ENCODE results near the gene CKB. TPM values are rescaled to one million over a fixed set of nuclear protein-coding genes. Genes with fewer than 3 reads are reported as not detected.

CKB gene
- total and polyA plus RNA-seq, 9 of the 15 experiments (the other 6 are each of a cell fraction or from before 2014, with no cell fraction given) = 23.9 to 692 (median 132) TPM

DNA sequence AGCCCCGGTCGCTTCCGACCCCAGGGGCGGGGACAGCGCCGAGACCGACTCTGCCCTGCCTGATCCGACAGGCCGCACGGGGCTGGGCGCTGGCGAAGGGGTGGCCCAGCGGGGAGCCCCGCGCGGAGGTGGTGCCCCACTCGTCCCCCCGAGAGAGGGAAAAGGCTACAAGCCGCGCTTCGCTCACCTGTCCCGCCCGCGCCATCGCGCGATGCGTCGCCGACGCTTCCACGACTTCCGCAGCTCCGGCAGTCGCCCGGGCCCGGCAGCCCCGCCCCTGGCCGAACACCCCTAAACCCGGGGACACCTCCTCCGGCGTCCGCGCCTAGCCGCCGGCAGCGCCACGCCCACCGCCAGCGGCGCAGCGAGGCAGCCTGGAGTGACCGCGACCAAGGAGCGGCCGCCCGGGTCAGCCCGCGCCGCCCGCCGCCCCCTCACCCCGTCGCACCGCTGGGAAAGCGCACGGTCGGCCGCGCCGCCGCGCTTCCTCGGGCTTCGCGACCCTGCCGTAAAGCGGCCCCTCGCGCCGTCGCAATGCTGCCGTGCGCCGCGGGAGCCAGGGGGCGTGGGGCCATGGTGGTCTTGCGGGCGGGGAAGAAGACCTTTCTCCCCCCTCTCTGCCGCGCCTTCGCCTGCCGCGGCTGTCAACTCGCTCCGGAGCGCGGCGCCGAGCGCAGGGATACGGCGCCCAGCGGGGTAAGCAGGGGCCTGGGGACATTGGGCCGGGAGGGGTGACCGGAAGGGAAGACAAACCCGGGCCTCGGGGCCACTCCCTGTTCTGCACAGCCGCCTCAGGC, 40.0 kb upstream of the CKB start, which contains the start of the genes BAG5 and COA8 (continued):
- no peak for TF ChIP-seq ETV6 (IDR thresholded peaks at IDR 0.05; ENCODE audit: borderline replicate concordance in 1 of 2, low read depth in 2 of 2, low read length in 1 of 2)
- no peak for TF ChIP-seq ETV6 (CRISPR knock-in tag; IDR thresholded peaks at IDR 0.05; ENCODE audit: borderline replicate concordance)
- TF ChIP-seq HMG20A (CRISPR knock-in tag; conservative IDR thresholded peaks at IDR 0.05) = no peak
- no peak for TF ChIP-seq TSC22D4 (tag; IDR thresholded peaks at IDR 0.05)
- TF ChIP-seq, protein P1, sequence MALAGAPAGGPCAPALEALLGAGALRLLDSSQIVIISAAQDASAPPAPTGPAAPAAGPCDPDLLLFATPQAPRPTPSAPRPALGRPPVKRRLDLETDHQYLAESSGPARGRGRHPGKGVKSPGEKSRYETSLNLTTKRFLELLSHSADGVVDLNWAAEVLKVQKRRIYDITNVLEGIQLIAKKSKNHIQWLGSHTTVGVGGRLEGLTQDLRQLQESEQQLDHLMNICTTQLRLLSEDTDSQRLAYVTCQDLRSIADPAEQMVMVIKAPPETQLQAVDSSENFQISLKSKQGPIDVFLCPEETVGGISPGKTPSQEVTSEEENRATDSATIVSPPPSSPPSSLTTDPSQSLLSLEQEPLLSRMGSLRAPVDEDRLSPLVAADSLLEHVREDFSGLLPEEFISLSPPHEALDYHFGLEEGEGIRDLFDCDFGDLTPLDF (CRISPR knock-in tag; IDR thresholded peaks at IDR 0.05) = no peak
- TF ChIP-seq RHOXF2B (CRISPR knock-in tag; conservative IDR thresholded peaks at IDR 0.05) = no peak
- TF ChIP-seq PTRF (tag; IDR thresholded peaks at IDR 0.05) = no peak
- no peak for TF ChIP-seq PHB2 (IDR thresholded peaks at IDR 0.05; ENCODE audit: low read depth)
- no peak for TF ChIP-seq ZSCAN32 (CRISPR knock-in tag; IDR thresholded peaks at IDR 0.05)
- TF ChIP-seq, protein P2, sequence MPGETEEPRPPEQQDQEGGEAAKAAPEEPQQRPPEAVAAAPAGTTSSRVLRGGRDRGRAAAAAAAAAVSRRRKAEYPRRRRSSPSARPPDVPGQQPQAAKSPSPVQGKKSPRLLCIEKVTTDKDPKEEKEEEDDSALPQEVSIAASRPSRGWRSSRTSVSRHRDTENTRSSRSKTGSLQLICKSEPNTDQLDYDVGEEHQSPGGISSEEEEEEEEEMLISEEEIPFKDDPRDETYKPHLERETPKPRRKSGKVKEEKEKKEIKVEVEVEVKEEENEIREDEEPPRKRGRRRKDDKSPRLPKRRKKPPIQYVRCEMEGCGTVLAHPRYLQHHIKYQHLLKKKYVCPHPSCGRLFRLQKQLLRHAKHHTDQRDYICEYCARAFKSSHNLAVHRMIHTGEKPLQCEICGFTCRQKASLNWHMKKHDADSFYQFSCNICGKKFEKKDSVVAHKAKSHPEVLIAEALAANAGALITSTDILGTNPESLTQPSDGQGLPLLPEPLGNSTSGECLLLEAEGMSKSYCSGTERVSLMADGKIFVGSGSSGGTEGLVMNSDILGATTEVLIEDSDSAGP (CRISPR knock-in tag; IDR thresholded peaks at IDR 0.05) = no peak
- TF ChIP-seq ARNT (IDR thresholded peaks at IDR 0.05) = no peak
- TF ChIP-seq, protein P3, sequence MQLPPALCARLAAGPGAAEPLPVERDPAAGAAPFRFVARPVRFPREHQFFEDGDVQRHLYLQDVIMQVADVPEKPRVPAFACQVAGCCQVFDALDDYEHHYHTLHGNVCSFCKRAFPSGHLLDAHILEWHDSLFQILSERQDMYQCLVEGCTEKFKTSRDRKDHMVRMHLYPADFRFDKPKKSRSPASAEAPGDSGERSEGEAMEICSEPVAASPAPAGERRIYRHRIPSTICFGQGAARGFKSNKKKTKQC (CRISPR knock-in tag; IDR thresholded peaks at IDR 0.05) = 0 out of 2 replicates have a peak, but pooled peaks have one; percentile 16
- TF ChIP-seq ZNF592 (IDR thresholded peaks at IDR 0.05) = 0 out of 2 replicates have a peak, but pooled peaks have one; percentile 9
- TF ChIP-seq THAP7 (CRISPR knock-in tag; IDR thresholded peaks at IDR 0.05) = no peak
- TF ChIP-seq SIX5 (IDR thresholded peaks at IDR 0.05; ENCODE audit: borderline replicate concordance in 1 of 2, insufficient read depth in 1 of 2, low read depth in 1 of 2, low read length in 2 of 2) = no peak; a peak in 1 of 4 replicates
- TF ChIP-seq ZKSCAN1 (IDR thresholded peaks at IDR 0.05; ENCODE audit: low read depth, low read length) = no peak
- TF ChIP-seq NCOA1 (IDR thresholded peaks at IDR 0.05; ENCODE audit: low read depth) = no peak
- TF ChIP-seq ZNF12 (CRISPR knock-in tag; IDR thresholded peaks at IDR 0.05) = no peak
- TF ChIP-seq EZH2 (IDR thresholded peaks at IDR 0.05; ENCODE audit: borderline replicate concordance, low read depth, low read length) = no peak
